ENCODE results near the gene LAGE3.

GRCh38 chrX:154459832-154460231, 19.2 kb downstream of the LAGE3 start:
- TF ChIP-seq CTCF (optimal IDR thresholded peaks at IDR 0.05 in 1 of 3, IDR thresholded peaks at IDR 0.05 in 1 of 3, conservative IDR thresholded peaks at IDR 0.05 in 1 of 3; ENCODE audit: extremely low read depth in 1 of 3, insufficient read depth in 2 of 3, low read length in 3 of 3) (no peak), EZH2 (IDR thresholded peaks at IDR 0.05; ENCODE audit: low read length) (no peak)
